Stimulated activated CD8-positive, alpha-beta memory T cell treated with anti-CD3 and anti-CD28 coated beads, Interleukin-4, amount 100 ng/mL, for 4 hours (primary cell): ENCODE data around the gene PALD1.

Experiments
- DNase-seq, 2 donors: peaks; one replicate each; pipeline ENCODE4 v3.0.0-alpha.2; 2020; ENCODE audit warnings: low read depth in 2 of 2, low spot score in 1 of 2

Gene PALD1

DNA sequence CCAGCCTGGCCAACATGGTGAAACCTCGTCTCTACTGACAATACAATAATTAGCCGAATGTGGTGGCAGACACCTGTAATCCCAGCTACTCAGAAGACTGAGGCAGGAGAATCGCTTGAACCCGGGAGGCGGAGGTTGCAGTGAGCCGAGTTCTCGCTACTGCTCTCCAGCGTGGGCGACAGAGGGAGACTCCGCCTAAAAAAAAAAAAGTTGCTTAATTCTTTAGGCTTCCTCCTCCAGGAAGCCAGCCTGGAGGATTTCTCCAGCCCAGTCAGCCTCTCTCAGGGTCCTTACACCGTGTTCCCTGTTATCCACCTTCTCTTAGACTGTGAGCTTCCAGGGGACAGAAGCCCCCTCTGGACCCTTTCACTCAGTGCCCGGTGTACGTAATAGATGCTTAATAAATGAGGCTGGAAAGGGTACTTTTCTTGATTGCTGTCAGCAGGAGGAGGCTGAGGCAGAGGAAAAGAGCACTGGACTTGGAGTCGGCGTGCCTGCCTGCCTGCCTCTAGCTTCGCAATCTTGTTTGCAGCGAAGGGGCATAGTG is 20.7 kb upstream of the PALD1 start:
- no peak for DNase-seq

DNA sequence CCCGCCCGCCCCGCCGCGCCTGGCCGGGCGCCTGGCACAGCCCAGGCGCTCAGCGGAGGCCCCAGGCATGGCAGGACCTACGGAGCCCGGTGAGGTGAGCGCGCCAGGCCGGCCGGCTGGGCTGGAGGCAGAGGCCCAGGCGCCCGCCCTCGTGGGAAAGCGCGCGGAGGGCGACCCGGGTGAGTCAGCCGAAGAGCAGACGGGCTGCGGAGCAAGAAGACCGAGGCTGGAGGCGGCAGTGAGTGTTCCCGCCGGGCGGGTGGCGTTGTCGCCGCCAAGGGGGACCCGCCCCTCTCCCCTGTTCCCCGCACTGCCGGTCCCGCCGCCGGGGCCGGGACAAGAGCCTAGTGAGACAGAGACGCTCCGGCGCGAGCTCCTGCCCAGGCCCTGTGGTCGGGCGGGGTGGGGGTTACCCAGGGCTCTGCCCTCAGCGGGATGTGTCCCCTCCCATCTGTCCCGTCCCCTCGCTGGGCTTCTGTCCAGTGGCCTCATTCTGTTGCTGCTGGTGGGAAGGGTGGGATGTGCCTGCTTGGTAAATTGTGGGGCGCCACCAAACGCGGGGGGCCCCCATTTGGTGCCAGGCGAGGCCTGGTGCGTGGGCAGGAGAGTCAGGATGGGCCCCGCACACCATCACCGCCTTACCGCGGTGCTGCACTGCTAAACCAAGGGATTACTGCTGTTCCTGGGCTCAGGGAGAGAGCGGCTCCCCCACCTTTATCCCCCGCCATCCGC is 20.1 kb upstream of the PALD1 start:
- peak; percentile 31 to 43 for DNase-seq

DNA sequence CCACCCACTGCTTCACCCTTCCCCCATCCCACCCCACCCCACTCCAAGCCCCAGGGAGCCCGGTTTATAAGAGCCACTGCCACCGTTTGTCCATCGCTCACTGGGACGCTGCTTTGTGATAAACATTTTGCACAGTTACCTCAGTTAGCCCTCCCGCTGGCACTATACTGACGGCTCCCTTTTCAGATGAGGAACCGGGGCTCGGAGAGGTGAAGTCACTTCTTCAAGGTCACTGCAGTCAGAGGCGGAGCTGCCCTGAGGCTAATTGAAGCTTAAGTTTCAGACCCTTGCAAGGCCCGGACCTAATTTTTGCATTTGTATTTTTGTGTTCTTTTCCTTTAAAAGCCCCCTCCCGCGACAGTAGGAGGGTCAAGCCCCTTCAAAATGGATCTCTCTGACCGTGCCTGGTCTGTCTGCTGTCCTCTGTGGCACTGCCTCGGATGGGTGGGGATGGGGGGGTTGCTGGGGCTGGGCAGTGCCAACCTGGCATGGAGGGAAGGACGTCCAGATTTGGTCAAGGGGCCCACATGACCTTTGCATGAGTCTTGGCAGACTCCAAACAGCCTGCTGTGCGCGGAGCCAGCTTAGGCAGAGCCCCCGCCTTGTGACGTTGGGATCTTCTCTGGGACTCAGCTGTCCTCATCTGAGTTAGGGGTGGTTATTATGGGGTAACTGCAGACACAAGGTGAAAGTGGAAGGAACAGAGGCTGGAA is 19.4 kb upstream of the PALD1 start:
- DNase-seq: no peak

DNA sequence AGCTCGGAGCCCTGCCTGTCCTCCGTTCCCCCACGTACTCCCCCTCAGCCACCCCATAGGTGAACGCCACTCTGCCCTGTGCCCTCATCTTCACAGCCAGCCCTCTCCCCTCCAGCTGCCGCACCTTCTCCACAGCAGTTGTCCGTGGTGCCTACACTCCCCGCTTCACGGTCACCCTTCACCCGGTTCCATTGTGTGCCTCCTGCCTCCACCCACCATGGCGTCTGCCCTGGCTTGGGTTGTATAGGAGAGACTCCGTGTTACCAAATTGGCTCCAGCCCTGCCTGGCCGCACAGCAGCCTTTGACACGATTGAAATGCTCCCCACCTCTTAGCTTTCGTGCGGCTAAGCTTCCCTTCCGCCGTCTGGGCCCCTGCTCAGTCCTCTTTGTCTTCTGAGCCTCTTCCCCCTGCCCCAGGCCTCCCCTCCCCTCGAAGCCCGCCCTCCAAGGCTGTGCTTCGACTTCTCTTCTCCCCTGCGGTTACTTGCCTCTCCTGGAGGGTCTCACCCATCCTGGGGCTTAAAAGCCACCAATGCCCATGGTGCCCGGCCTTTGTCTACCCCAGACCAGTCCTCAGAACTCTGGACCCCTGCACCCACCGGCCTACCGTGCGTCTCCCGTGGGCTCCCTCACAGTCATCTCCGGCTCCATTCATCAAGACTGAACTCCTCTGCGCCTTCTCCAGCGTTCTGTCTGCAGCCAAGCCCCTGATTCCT is 18.6 kb upstream of the PALD1 start:
- no peak for DNase-seq

DNA sequence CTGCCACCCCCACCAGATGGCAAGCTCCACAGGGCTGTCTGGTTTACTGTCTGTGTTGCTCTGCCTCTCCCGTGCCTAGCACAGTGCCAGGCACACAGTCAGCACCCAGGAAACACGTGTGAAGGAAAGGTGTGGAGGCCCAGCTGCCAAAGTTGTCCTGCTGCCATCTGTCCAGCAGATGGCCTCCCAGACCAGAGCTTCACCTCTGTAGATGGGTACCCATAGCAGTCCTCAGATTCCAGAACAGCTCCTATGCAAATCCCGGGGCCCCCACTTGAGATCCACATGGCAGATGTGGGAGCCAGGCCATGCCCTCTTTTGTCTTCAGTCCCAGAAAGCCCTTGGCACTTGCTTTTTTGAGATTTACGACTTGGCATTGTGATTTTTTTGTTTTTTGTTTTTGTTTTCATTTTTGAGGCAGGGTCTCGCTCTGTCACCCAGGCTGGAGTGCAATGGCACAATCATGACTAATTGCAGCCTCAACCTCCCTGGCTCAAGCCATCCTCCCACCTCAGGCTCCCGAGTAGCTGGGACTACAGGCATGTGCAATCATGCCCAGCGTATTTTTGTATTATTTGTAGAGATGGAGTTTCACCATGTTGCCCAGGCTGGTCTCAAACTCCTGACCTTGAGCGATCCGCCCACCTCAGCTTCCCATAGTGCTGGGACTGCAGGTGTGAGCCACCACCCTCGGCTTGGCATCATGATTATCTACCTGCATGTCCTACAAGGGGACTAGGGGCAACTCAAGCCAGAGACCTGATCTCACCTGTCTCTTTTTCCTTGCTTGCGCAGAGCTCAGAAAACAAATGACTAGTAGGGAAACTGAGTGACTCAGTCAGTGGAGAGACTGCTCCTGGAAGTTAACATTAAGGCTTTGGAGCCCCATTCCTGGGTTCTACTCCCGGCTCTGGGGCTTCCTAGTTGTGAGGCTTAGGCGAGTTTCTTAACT is 16.9 kb upstream of the PALD1 start:
- peak; percentile 12 to 24 for DNase-seq

DNA sequence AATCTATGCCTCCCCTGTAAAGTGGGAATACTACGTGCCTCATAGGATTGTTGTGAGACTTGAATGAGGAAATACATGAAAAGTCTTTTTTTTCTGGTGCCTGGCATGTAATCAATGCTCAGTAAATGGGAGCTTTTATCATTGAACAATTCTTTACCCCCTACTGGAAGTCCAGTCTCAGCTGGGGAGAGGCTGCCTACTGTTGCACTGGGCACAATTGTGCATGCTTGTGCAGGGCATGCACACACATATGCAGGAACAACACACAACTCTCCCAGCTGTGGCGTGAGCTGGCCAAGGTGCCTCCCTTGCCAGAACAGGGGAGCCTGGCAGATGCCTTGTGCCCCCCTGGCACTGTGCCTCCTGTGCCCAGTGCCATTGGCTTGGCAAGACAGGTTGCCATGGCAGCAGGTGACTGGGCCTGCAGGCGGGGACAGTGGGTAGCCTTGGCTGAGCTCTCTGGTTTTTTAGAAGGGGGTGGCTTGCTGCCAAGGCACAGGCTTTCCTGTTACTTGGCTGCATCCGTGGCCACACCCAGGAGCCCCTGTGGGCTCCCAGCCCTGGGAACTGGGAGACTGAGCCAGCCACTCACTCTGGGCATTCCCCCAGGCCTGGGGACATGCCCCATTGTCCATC is 16.1 kb upstream of the PALD1 start:
- DNase-seq: no peak

DNA sequence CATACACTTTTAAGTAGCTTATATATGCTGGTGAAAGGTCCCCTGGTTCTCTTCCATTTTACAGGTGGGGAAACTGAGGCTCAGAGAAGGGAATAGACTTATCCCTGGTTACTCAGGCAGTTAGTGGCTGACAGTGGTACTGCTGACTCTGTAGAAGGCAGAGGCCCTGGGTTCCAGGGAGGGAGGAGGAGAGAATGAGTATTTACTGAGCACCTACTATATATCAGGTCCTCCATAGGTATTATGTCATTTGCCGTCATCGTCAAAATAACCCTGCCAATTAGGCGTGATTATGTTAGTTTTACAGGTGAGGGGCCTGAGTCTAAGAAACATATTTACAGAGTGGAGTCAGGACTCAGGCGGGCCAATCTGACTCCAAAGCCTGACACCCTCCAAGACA is 13.3 kb upstream of the PALD1 start:
- no peak for DNase-seq

DNA sequence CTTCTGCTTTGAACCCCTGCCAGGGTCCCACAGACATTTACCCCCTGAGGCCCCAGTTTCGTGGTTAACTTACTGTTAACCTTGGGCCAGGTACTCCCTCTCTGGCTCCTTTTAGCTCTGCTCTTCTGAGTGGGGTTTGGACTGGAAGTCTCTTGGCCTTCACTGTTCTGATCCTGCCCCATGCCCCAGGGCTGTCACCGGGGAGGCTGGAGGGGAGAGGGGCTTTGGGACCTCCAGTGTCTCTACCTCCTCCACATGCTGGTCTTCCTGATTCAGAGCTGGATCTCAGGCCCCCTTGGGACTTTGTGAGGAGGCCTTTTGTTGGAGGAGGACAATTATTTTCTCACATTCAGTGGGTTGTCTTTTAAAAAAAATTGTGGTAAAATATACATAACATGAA is 12.7 kb upstream of the PALD1 start:
- no peak for DNase-seq

DNA sequence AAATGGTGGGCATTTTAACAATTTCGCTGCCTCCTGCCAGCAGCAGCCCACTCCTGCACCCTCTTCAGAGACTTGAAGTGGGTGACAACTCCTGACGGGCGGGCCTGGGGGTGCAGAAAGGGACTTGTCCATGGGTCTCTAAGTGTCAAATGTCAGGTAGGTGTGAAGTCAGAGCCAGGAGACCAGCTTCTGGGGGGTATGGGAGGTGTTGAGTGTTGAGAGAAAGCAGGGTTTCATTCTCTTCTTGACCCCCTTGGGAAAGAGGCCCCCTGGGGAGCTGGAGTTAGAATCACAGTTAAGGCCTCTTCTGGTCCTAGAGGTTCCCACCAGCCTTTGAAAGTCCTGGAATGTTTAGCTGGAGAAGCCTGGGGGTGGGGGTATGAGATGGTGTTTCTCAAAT is 11.6 kb upstream of the PALD1 start:
- no peak for DNase-seq

DNA sequence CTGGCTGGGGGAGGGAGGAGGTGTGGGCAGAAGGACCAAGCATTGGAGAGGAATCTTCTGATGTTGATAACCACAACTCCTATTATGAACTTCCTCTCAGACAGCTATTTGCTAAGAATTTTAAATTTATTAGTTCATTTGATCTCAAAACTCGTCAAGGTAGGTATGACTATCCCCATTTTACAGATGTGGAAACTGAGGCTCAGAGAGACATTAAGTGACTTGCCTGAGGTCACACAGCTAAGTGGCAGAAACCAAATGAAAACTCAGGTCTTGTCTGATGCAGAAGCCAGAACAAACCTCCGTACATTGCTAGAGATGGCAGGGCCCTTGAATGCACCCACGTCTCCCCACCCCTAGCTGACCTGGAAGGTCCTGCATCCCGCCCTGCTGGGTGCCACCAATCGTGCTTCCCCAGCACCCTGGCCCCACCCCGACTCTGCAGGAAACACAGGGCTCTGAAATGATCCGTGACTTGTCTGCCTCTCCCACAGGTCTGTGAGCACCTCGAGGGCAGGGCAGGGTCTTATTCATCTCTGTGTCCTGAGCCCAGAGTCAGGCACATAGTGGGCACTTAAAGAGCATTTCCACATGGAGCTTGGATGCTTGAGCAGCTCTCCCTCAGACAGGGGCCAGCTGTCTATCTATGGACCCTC is 5.6 kb upstream of the PALD1 start:
- no peak for DNase-seq

DNA sequence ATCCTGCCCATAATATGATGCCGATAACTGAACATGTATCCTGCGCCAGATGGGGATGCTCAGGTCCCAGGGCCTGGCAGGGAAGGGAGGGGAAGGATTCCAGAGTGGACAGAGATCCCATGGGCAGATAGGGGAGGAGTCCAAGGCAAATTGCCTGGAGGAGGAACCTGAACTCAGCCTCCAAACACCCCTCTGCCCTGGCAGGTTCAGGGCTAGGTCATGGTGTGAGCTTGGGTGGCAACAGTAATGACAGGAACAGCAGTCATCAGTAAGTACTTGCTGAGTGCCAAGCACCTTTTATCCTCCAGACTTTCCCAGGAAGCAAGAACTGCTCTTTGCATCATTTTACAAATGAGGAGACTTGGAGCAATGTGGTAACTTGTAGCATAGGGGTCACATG is 3.8 kb upstream of the PALD1 start:
- DNase-seq: no peak

DNA sequence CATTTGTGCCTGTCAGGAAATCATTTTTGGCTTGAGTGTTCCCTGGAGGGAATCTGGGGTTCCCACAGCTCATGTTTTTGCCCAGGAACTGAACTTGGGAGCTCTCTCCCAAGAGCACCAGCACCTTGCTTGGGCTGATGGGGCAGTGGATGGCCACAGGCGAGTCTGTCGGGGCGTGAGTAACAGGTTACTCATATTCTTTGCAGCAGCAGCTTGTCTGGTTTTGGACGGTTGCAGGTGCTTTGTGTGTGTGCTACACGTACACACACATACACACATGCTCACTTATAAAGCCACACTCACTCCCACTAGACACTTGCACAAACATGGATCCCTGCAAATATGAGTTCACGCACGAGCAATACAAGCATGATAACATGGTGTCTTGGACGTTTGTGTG is 2.9 kb upstream of the PALD1 start:
- DNase-seq: no peak

DNA sequence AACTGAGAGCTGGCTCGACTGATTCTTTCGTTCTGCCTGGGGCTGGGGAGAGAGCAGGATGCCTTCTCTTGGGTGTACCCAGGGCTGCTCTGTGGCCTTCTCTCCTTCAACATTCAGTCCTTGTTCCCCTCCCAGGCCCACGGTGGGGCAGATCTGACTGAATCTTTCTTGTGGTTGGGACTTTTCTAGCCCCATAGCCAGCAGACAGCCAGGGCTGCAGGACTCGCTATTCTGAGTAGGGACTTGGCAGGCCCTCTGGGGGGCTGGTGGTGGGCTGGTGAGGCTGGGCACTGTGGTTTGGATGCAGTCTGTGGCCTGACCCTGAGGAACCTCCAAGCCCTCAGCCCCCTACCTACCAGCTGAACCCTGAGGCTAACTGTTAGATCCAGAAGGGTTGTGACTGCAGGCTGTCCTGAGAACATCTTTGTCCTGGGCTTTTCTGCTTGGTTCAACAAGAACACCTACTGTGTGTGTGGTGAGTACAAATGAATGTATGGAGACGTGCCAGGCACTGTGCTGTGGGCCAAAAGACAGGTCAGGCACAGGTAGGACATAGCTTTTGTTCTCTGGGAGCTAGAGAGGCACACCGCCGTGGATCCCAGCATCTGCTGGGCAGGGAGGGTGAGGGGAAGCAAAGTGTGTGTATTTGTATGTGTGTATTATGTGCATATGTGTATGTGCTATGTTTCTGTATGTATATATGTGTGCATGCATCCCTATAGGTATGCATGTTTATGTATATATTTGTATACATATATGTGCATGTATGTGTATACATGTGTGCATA is 2.1 kb upstream of the PALD1 start:
- DNase-seq: no peak

DNA sequence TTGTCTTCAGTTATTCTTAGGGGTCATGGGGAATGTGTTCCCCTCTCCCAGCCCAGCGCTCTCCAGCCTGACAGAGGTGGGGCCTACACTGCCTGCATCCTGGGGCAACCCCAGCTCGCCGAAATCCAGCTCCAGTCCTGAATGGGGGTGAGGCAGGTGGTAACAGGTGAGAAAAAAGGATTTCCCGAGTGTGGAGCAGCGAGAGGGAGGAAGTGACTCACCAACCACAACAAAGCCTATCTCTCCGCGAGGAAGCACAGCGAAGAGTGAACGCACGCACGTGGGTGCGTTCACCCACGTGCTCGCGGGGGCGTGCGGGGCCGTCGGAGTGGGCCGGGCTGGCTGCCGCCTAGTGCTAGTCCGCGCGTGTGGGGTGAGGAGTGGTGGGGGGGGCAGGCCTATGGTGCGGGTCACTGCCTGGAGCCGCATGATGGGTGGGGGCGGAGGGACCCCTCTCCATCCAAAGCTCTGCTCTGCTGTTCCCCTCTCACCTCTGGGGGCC is 855 bp upstream of the PALD1 start:
- DNase-seq: peak; percentile 56 to 79

DNA sequence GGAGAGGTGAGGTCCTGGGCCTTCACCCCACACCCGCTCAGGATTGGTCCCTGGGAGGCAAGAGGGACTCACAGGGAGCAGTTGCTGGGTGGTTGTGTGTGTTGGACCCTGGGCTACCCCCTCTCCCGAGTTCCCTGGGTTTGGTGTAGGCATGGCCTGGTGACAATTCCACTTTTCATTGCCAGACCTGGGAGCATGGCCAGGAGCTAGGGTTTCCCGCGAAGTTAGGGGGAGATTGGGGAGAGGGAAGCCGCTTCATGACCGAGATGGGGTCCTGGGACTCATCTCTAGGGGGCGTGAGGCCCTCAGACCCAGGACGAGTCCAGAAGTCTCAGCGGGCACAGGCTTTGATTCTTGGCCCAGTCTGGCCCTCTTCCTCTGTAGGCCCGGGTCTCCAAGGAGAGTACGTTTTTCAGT is 606 bp downstream of the PALD1 start:
- DNase-seq: no peak

DNA sequence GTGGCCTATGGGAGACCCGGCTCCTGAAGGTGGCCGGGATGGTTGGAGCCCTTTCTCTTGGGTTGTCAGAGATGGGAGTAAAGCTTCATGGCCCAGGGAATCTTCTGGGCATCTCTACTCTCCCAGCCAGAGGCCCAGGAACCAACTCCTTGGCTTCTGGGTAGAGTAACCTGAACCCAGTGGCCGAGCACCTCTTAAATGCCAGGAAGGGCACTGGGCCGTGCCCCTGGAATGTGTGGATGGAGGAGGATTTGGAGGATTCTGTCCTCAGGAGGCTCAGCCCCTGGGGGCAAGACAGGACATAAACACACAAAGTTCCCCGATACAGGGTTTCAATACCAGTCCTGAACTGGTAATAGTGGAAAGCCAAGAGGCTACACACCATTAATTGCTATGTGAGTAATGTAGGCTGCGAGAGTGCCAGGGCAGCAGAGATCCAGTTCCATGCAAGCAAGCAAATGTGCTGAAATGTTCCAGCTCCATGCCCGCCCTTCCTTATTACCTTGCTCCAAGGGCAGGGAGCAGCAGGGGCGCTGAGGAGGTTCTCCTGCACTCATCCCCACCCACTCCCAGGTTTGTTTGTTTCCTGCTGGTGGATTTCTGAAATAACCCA is 1.2 kb downstream of the PALD1 start:
- no peak for DNase-seq

DNA sequence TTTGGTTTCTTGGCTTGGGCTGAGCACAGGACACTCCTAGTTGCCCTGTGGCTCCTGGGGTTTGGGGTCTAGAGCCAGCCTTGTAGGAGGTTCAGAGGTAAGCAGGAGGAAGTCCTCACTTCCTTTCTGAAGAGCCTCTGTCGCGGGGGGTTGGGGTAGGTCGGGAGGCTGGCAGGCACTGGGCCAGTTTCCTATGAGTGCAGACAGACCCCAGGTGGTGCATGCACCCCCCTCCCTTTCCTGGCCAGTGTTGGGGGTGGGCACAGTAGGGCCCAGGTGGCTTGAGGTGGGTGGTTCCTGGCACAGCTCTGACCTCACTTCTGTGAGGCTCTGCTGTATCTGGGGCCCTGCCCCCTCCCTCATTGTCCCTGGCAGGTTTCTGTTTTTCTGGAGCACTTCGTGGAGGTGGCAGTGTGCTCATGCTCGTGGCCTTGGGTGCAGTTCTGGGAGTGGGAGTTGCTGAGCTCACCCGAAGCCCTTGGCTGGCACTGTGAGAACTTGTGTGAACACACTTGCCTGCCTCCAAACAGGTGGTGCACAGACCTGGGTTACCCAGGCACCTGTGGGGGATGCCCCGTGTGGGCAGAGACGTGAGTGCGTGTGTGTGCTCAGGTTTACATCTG is 1.8 kb downstream of the PALD1 start:
- no peak for DNase-seq

DNA sequence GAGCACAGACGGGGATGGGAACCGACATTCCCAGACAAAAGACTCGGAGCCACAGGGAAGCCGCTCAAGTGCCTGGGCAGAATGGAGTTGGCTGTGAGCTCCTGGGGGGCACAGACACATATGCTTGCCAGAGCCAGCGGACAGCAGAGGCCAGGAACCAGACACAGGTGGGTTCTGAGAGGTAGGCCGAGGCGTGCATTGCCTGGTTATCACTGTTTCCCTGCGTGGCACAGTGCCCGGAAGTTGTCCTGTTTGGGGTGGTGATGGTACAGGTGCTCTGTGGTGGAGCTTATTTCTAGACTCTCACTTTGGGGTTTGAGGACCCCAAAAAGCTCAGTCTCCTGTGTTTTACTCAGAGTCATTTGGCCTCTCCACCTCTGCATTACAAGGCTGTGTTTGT is 2.5 kb downstream of the PALD1 start:
- DNase-seq: no peak
